Fibroblast of the aortic adventitia (primary cell): ENCODE results near the gene LRRC71. TPM values are rescaled to one million over a fixed set of nuclear protein-coding genes. Genes with fewer than 3 reads are reported as not detected.

ENCODE experiments used
- DNase-seq: peaks from one replicate; pipeline ENCODE4 v3.0.0-alpha.2; 2010; ENCODE audit warnings: low read depth
- H3K4me3 ChIP-seq: 2 replicates; pipeline ENCODE4 v1.5.1; 2011; ENCODE audit warnings: low read depth, mild to moderate bottlenecking, control low read depth, low read length, moderate library complexity
- total RNA-seq: library from RNA; depleted of rRNA; stranded (reverse); fragments of >200 nt; gene quantifications from 2 replicates; pipeline ENCODE4 v1.2.3, GENCODE V29; 2012; ENCODE audit warnings: low replicate concordance
- TF ChIP-seq, protein P1 (sequence below): IDR thresholded peaks from 2 replicates; pipeline ENCODE4 v1.5.1; 2011; ENCODE audit warnings: mild to moderate bottlenecking, low read length, control low read depth, inconsistent platforms; ENCODE audit not compliant: insufficient read depth

LRRC71 gene
- total RNA-seq, 1 donor, result 0.09 TPM

- no peak overlapping the region for H3K4me3 ChIP-seq
- DNase-seq, result peak; percentile 88
- TF ChIP-seq, protein P1, sequence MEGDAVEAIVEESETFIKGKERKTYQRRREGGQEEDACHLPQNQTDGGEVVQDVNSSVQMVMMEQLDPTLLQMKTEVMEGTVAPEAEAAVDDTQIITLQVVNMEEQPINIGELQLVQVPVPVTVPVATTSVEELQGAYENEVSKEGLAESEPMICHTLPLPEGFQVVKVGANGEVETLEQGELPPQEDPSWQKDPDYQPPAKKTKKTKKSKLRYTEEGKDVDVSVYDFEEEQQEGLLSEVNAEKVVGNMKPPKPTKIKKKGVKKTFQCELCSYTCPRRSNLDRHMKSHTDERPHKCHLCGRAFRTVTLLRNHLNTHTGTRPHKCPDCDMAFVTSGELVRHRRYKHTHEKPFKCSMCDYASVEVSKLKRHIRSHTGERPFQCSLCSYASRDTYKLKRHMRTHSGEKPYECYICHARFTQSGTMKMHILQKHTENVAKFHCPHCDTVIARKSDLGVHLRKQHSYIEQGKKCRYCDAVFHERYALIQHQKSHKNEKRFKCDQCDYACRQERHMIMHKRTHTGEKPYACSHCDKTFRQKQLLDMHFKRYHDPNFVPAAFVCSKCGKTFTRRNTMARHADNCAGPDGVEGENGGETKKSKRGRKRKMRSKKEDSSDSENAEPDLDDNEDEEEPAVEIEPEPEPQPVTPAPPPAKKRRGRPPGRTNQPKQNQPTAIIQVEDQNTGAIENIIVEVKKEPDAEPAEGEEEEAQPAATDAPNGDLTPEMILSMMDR, result peak; percentile 91
Observed at GRCh38 chr1:156889802-156890580, 30.4 kb upstream of the LRRC71 start.

DNA sequence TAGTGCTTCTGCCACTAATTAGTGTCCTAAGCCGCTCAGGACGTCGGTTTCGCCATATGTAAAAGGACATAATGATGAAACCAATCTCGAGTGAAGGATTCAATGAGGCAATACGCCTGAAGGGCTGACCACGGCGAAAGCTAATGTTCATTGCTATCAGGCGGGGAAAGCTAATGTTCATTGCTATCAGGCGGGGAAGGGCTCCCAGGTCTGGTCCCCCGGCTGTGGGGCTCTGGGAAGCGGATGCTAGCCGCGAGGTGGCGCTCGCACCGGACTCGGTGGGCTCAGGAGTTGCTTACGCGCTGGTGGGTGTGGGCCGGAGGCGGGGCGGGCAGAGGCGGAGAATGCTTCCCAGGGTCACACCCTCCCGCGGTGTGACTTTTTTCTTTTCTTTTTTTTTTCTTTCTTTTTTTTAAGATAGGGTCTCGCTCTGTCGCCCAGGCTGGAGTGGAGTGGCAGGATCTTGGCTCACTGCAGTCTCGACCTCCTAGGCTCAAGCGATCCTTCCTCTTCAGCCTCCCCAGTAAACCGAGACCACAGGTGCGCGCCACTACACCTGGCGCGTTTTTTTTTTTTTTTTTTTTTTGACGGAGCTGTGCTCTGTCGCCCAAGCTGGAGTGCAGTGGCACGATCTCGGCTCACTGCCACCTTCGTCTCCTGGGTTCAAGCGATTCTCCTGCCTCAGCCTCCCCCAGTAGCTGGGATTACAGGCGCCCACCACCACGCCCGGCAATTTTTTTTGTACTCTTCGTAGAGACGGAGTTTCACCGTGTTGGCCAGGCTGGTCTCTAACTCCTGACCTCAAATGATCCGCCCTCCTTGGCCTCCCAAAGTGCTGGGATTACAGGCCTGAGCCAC lies 28.0 kb upstream of the LRRC71 start:
- DNase-seq, result peak; percentile 89
- TF ChIP-seq, protein P1, result peak; percentile 92
- H3K4me3 ChIP-seq, result peak overlapping the region; percentile 45

DNA sequence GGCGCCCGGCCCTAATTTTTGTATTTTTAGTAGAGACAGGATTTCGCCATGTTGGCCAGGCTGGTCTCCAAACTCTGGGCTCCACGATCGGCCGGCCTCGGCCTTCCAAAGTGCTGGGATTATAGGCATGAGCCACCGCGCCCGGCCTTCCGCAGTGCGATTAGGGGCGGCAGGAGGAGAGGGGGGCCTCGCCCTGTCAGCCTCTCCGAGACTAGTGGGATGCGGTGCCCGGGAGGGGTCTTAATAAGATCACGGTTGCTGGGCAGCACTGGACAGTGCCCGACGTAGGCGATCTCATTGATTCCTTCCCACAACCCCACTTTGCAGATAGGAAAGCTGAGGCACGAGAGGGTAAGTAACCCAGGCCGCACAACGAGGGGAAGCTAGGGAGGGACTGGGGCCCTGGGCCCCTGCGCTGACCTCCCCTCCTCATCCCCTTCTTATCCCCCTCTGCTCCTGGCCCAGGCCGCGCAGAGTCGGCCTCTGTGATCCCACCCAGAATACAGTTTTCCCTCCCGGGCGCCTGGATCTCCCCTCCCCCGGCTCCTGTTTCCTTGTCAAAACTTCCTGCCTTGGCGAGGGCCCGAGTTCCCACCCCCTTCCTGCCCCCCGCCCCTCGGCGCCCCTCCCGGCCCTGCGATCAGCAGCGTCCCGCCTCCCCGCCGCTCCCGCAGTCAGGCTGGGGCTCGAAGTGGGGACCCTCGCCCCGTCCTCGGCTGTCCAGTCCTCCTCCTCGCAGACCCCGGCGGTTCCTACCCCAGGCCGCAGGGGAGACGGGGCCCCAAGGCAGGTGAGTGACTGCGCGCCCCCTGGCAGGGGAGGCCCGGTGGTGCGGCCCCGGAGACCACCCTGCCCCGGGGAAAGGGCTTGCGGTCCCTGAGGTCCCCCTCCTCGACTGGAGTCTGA lies 27.1 kb upstream of the LRRC71 start, which contains the start of gene PEAR1:
Gene PEAR1, plus strand, starts transcription at position 671 of the 906 bp plus-strand sequence. CDS start 10,209 bp downstream, outside the sequence.
- DNase-seq, result peak; percentile 52
- TF ChIP-seq, protein P1, result no peak
- peak within 1 kb of the TSS; percentile 74 for H3K4me3 ChIP-seq

DNA sequence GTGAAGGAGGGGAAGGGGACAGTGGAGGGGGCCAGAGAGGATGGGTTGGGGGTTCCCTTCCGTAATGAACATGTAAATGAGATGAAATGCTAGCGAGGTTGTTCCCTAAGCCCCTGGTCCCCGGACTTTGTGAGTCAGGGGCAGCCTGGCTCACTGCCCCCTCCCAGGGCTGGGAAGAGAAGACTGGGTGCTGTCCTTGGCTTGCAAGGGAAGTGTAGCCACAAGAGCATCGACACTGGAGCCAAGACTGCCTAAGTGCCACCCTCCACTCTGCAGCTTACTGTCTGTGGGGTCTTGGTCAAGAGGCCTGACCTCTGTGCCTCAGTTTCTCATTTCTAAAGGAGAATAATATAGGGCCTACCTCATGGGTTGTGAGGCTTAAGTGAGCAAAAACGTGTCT lies 26.4 kb upstream of the LRRC71 start:
- TF ChIP-seq, protein P1, result no peak
- peak overlapping the region; percentile 74 for H3K4me3 ChIP-seq
- no peak for DNase-seq

DNA sequence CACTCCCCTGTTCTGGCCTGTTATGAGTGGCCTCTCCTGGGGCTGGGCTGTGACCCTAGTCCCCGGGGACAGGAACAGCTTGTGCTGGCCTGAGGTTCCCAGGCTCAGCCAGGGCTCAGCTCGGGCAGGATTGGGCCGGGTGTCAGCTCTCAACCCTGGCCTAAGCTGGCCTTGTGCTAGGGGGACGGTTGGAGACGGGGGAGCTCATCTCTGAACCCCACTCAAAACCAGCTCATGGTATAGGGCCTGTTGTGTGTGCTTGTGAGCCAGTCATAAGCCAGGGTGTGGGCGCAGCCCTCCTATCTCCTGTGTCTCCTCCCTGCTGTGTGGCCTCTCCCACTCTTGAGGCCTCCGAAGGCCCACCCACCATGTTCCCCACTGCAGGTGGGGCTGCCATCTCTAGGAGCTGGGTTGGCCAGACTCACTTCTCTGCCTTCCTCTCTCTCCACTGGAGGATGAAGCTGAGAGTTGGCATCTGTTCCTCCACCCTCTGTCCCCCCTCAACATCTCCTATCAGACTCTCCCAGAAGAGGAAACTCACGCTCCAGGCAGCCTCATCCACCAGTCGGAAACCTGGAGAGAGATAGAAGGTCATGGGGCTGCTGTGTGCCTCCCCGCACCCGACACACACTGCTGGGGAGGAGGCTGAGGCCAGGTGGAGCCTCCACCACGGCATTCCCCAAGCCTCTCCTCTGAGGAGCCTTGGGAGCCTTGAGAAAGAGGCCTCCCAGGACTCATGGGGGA lies 25.5 kb upstream of the LRRC71 start:
- TF ChIP-seq, protein P1, result no peak
- DNase-seq, result peak; percentile 63
- H3K4me3 ChIP-seq, result peak overlapping the region; percentile 74
